ENCODE data around the gene SLC28A3.

SLC28A3 gene

GRCh38 chr9:84322828-84323227, 17.7 kb downstream of the SLC28A3 start:
- no peak overlapping the region for H3K4me3 ChIP-seq (ENCODE audit: control insufficient read depth, low read depth, low read length)
- no peak for TF ChIP-seq CTCF (IDR thresholded peaks at IDR 0.05; ENCODE audit: control insufficient read depth, insufficient read depth, low read depth, low read length, missing control alignments)
- no peak for DNase-seq (ENCODE audit: low read depth)

DNA sequence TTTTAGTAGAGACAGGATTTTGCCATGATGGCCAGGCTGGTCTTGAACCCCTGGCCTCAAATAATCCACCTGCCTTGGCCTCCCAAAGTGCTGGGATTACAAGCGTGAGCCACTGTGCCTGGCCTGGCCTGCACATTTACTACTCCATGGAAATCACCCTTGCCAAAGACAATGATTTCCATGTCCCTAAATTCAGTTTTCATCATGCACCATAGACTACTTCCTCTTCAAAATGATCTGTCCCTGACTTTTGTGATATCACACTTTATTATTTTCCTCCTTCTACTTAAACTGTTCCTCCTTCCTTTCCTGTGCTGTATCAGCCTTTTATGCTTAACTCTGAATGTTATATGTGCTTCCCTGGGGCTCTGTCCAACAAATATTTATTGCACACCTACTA, 20.3 kb downstream of the SLC28A3 start:
- no peak for TF ChIP-seq CTCF (IDR thresholded peaks at IDR 0.05; ENCODE audit: control insufficient read depth, insufficient read depth, low read depth, low read length, missing control alignments)
- H3K4me3 ChIP-seq (ENCODE audit: control insufficient read depth, low read depth, low read length): no peak overlapping the region
- DNase-seq (ENCODE audit: low read depth): no peak

- no peak overlapping the region for H3K4me3 ChIP-seq (ENCODE audit: control insufficient read depth, low read depth, low read length)
- TF ChIP-seq CTCF (IDR thresholded peaks at IDR 0.05; ENCODE audit: control insufficient read depth, insufficient read depth, low read depth, low read length, missing control alignments): no peak
- DNase-seq (ENCODE audit: low read depth): no peak
These were observed 20.9 kb downstream of the SLC28A3 start for GRCh38 chr9:84319632-84320031.

- TF ChIP-seq CTCF (IDR thresholded peaks at IDR 0.05; ENCODE audit: control insufficient read depth, insufficient read depth, low read depth, low read length, missing control alignments): no peak
- no peak for DNase-seq (ENCODE audit: low read depth)
- H3K4me3 ChIP-seq (ENCODE audit: control insufficient read depth, low read depth, low read length): no peak overlapping the region
These were observed 21.6 kb downstream of the SLC28A3 start for GRCh38 chr9:84318981-84319380.

- no peak for TF ChIP-seq CTCF (IDR thresholded peaks at IDR 0.05; ENCODE audit: control insufficient read depth, insufficient read depth, low read depth, low read length, missing control alignments)
- DNase-seq (ENCODE audit: low read depth): no peak
- no peak overlapping the region for H3K4me3 ChIP-seq (ENCODE audit: control insufficient read depth, low read depth, low read length)
These were observed 23.0 kb downstream of the SLC28A3 start for GRCh38 chr9:84317563-84317962.

DNA sequence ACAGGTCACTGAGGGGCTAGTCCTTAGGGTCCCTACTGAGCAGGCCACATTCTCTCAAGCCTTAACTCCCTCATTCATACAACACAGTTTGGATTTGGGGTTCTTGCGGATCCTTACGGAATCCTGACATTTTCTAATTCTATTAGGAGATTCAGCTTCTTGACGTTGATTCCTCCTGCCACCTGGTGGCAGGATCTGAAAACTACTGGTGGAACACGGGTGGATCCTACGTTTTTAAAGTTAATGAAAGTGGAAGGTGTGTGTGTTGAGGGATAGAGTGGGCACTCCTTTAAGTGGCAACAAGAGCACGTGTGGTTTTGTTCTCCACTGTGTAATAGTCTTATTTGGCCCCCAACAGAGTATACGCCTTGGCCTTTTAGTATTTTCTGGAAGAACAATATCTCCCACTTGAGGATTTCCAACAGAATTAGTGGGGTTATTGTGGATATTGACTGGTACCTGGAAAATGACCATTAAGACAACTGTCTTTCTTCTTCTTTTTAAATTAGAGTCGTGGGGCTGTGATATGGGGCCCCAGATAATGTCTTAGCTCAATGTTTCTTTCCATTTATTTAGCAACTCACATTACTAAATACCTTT, 25.2 kb downstream of the SLC28A3 start:
- TF ChIP-seq CTCF (IDR thresholded peaks at IDR 0.05; ENCODE audit: control insufficient read depth, insufficient read depth, low read depth, low read length, missing control alignments): peak; percentile 69
- H3K4me3 ChIP-seq (ENCODE audit: control insufficient read depth, low read depth, low read length): no peak overlapping the region
- DNase-seq (ENCODE audit: low read depth): no peak

- no peak for DNase-seq (ENCODE audit: low read depth)
- no peak for TF ChIP-seq CTCF (IDR thresholded peaks at IDR 0.05; ENCODE audit: control insufficient read depth, insufficient read depth, low read depth, low read length, missing control alignments)
- H3K4me3 ChIP-seq (ENCODE audit: control insufficient read depth, low read depth, low read length): no peak overlapping the region
These were observed 26.3 kb downstream of the SLC28A3 start for GRCh38 chr9:84314306-84314705.

Measured in AG09309 (cell line).